Heart right ventricle (tissue), 16 donors: Measurements from ENCODE around the gene EMC9. TPM values are rescaled to one million over a fixed set of nuclear protein-coding genes. Genes with fewer than 3 reads are reported as not detected.

Source experiments
- ATAC-seq, 8 donors: fragments of 200-7000 bp; cut with Tn5 transposase; one replicate each; pipeline ENCODE4 v1.9.1; 2020; ENCODE audit warnings: mild to moderate bottlenecking in 8 of 8, moderate library complexity in 8 of 8, moderate number of reproducible peaks in 1 of 8
- DNase-seq, 2 donors: peaks; one replicate each; pipeline ENCODE4 v3.0.0-alpha.2; 2020
- H3K27ac ChIP-seq, 10 donors: fragments of 200-600 bp; sonication (generic) in 2 of 10; one replicate each; pipeline versions ENCODE4 v1.5.0 to v1.8.0; 2020 to 2022; ENCODE audit warnings: mild to moderate bottlenecking in 3 of 10
- H3K27me3 ChIP-seq, 7 donors: fragments of 200-600 bp; one replicate each; pipeline ENCODE4 v1.8.0; 2021 to 2022; ENCODE audit warnings: mild to moderate bottlenecking in 2 of 7
- H3K36me3 ChIP-seq, 9 donors: fragments of 200-600 bp; sonication (generic) in 1 of 9; one replicate each; pipeline versions ENCODE4 v1.5.0 to v1.8.0; 2020 to 2022; ENCODE audit warnings: mild to moderate bottlenecking in 2 of 9
- H3K4me1 ChIP-seq, 9 donors: fragments of 200-600 bp; sonication (generic) in 1 of 9; one replicate each; pipeline versions ENCODE4 v1.5.0 to v1.8.0; 2020 to 2022; ENCODE audit warnings: mild to moderate bottlenecking in 4 of 9
- H3K4me3 ChIP-seq, 10 donors: fragments of 200-600 bp; sonication (generic) in 2 of 10; one replicate each; pipeline versions ENCODE4 v1.5.0 to v1.8.0; 2020 to 2022; ENCODE audit warnings: mild to moderate bottlenecking in 7 of 10, moderate library complexity in 2 of 10
- H3K9me3 ChIP-seq, 11 donors: fragments of 200-600 bp in 10 of 11; sonication (generic) in 2 of 11; one replicate each; pipeline versions ENCODE4 v1.5.0 to v1.8.0; 2013 to 2022; ENCODE audit warnings: mild to moderate bottlenecking in 2 of 11, control low read depth in 1 of 11, moderate library complexity in 1 of 11
- WGBS, 2 donors: extraction: QIAGEN DNeasy Blood & Tissue Kit; methylation state at CpG; one replicate each; pipeline ENCODE4 v1.1.7; 2013; ENCODE audit warnings: inconsistent platforms in 1 of 2; 5-methylcytosine and 5-hydroxymethylcytosine counted together
- intact Hi-C, 10 donors: fragments of 100-400 bp; cut with DNase I; formaldehyde crosslinking; loops; one replicate each; pipeline versions ENCODE4 v1.11.1 to v1.14.2; 2022
- polyA plus RNA-seq, 2 donors: library from polyadenylated mRNA; stranded (reverse); fragments of 200-250 nt; gene quantifications; one replicate each; pipeline ENCODE4 v1.2.3, GENCODE V29; 2013
- total RNA-seq, 10 donors: library from RNA; stranded (reverse); fragmentation: NEBNext Ultra II Directional in 3 of 10; extraction: Animal tissue kit (Norgen Biotek cat#: 25700) in 3 of 10; gene quantifications; one replicate each; pipeline versions ENCODE4 v1.2.1 to v1.2.4, GENCODE V29; 2021 to 2023
- TF ChIP-seq, protein P1 (sequence below), 9 donors: fragments of 200-600 bp; sonication (generic) in 2 of 9; IDR thresholded peaks; one replicate each; pipeline versions ENCODE4 v1.5.0 to v1.8.0; 2021 to 2022; ENCODE audit warnings: antibody characterized with exemption in 9 of 9, mild to moderate bottlenecking in 5 of 9, moderate library complexity in 1 of 9
- donor health status: Arrhythmogenic right ventricular cardiomyopathy.
- donor health status: ischemic (EF 13 %, LVEDD 7.1; RV severe dilation, severe dysfunction).
- donor health status: healthy with polysubstance abuse.
- donor health status: DM: no; HTN: yes; CAD: no.
- donor health status: DM: no; HTN: no; CAD: no.
- donor health status: ischemic (EF 25% LVEDD 6.9; RV normal size, moderate dysfunction).
- donor health status: ischemic (EF 25% LVEDD 5.7; RV mildly dilated, moderate dysfunction).
- donor health status: healthy.
- donor health status: DM: yes; HTN: yes; CAD: no.
- donor health status: Ischemic cardiomyopathy.
- donor health status: ischemic (EF 35%, LVEDD 5.7; RV mildly dilated, moderate dysfunction).
- donor health status: nonischemic (EF 11% LVEDD 7.7; RV severe dilation, severe dysfunction).
- donor health status: DM: yes; HTN: yes; CAD: no.
- donor health status: PGD.
- donor health status: ischemic (EF 29% LVEDD 5.4; RV normal size, mild dysfunction).
- donor health status: nonischemic (EF 23%, LVEDD 6.1; RV moderate dilation, normal function).

Gene EMC9
- total and polyA plus RNA-seq, 12 donors = 10.2 to 44.3 (median 14.4) TPM

DNA sequence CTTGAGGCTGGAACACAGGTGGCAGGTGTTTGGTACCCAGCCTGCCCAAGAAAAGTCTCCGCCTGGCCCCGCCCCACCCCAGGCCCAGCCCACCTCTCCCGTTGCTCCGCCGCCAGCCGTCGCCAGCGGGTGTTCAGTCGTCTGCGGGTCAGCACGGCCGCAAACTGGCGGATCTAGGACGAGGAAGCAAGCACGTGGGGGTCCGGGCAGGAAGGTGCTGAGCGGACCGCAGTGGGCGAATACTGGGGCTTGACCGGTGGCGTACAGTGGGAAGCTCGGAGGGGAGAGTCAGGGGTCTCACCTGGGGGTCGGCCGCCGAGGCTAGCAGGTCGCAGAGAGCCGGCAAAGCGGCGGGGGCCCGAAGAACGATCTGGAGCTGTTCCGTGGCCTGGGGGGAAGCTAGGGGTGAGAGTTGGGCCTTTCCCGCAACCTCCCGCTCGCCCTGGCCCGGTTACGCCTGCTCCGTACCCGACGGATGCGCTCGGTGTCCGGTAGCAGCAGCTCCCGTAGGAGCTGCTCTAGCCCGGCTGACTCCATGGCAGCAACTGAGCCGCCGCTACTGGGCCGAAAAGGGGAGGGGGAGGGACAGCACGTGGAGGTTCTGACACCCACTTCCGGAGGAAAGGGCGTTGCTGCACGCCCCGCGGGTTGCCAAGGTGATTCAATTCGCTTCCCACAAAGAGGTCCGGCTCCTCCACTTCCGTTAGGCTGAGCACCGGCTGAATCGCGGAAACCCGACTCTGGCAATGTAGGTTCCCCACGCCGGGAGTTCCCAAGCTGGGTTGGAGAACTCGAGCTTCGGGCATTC is 47.1 kb upstream of the EMC9 start, which contains the start of gene IPO4:
Gene IPO4, minus strand, starts transcription at position 566 of the 808 bp plus-strand sequence. Its CDS starts 29 bp downstream, at position 537.
- DNase-seq (peak; percentile 92 to 97), ATAC-seq (peak; percentile 89 to 98 (median 95))
- intact Hi-C loops = loop anchor here in 1 of 10 donors (2.0 kb wide), 1 partner anchor 44 kb away; the partner anchor contains the start of genes GMPR2 and NEDD8
- Histone ChIP-seq H3K36me3 (peaks cover 0 to 76% (median 27%) of the 10 kb centered on the region in 9 donors), H3K4me3 (peak within 1 kb of the TSS; percentile 58 to 94 (median 68)), H3K27ac (peak within 1 kb of the TSS; percentile 17 to 83 (median 68)), H3K4me1 (peaks cover 4 to 24% (median 19%) of the 10 kb centered on the region in 9 donors), H3K9me3 (no peaks in the 10 kb centered on the region), H3K27me3 (no peaks in the 10 kb centered on the region)
- 0 to 1% methylated on average over 63 to 65 of the region's 65 CpGs for WGBS, 2 donors
- TF ChIP-seq, protein P1, sequence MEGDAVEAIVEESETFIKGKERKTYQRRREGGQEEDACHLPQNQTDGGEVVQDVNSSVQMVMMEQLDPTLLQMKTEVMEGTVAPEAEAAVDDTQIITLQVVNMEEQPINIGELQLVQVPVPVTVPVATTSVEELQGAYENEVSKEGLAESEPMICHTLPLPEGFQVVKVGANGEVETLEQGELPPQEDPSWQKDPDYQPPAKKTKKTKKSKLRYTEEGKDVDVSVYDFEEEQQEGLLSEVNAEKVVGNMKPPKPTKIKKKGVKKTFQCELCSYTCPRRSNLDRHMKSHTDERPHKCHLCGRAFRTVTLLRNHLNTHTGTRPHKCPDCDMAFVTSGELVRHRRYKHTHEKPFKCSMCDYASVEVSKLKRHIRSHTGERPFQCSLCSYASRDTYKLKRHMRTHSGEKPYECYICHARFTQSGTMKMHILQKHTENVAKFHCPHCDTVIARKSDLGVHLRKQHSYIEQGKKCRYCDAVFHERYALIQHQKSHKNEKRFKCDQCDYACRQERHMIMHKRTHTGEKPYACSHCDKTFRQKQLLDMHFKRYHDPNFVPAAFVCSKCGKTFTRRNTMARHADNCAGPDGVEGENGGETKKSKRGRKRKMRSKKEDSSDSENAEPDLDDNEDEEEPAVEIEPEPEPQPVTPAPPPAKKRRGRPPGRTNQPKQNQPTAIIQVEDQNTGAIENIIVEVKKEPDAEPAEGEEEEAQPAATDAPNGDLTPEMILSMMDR (IDR thresholded peaks at IDR 0.05) = no peak

DNA sequence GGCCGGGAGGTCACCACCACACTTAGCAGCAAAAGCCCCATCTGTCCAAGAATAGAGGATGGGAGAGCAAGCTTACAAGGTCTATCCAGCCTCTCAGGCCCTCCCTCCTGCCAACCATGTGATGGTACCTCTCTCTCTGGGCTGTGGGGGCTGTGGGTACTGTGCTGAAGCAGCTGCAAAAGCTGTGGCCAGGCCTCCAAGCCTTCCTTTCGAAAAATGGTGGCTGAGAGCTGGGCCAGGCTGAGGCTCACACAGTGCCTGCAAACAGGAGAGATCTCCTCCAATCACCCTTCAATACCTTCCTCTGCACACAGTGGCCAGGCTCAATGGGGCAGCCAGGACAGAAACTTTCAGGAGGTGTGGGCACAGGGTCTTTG is 46.1 kb upstream of the EMC9 start:
- DNase-seq (no peak), ATAC-seq (peak in 1 of 8 donors; percentile 3)
- H3K9me3 ChIP-seq = no peaks in the 10 kb centered on the region
- 84 to 85% methylated on average over 2 of the region's 2 CpGs for WGBS, 2 donors
- H3K4me3 ChIP-seq = peak overlapping the region in 9 of 10 donors; percentile 58 to 94 (median 68)
- H3K27ac ChIP-seq = peak overlapping the region in 4 of 10 donors; percentile 64 to 76 (median 70)
- no peaks in the 10 kb centered on the region for H3K27me3 ChIP-seq
- peaks cover 4 to 24% (median 19%) of the 10 kb centered on the region in 9 donors for H3K4me1 ChIP-seq
- H3K36me3 ChIP-seq = peaks cover 0 to 77% (median 30%) of the 10 kb centered on the region in 9 donors
- intact Hi-C loops = no loop called here
- TF ChIP-seq, protein P1 (IDR thresholded peaks at IDR 0.05) = no peak

DNA sequence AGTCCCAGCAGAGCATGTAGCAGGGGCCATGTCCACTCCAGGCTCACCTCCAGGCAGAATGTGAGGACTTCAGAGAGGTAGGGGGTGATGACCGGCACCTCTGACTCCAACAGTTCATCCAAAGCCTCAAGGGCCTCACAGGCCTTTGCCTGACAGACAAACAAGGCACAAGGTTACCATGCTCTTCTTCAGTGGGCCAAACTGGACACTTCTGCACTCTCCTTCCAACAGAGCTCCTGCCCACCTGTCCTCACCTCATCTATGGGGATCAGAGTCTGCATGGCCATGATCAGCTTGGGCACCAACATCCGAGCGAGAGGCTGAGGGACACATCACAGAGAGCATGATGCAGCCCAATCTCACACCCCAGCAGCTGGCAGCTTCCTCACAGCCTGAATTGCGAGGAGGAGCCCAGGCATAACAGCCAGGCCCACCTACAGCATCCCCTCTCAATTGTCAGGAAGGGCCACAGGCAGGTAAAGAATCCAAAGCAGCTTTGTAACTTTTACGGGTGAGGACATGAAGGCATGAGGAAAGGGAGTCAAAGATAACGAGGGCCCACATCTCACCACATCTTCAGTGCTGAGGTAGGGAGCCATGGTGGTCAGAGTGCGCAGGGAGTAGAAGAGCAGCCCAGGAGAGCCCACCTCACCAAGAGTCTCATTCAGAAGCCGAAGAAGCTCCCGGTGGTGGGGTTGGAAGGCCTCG is 45.6 kb upstream of the EMC9 start:
- no peaks in the 10 kb centered on the region for H3K27me3 ChIP-seq
- TF ChIP-seq, protein P1 (IDR thresholded peaks at IDR 0.05) = no peak
- H3K36me3 ChIP-seq = peaks cover 0 to 77% (median 24%) of the 10 kb centered on the region in 9 donors
- H3K4me1 ChIP-seq = peaks cover 4 to 24% (median 19%) of the 10 kb centered on the region in 9 donors
- H3K27ac ChIP-seq = no peak overlapping the region
- 93 to 95% methylated on average over 10 of the region's 10 CpGs for WGBS, 2 donors
- no peaks in the 10 kb centered on the region for H3K9me3 ChIP-seq
- DNase-seq = no peak
- H3K4me3 ChIP-seq = peak overlapping the region in 1 of 10 donors; percentile 94
- intact Hi-C loops = no loop called here
- ATAC-seq = no peak

DNA sequence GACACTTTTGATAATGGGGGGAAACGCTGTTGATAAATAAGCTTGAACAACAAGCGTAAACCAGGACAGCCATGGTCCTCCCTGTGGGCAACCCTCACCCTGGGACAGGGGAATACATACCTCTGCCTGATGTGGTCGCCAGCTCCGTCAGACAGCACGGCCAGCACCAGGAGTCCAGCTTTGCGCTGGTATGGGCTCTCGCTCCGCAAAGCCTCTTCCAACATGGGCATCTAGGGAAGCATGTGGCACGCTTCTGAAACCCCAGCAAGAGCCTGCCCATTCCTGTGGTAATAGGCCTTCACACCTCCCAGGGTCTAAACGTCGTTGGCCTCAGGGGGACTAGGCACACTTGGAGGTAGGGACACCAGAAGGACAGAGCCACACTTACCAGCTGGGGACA is 44.4 kb upstream of the EMC9 start:
- intact Hi-C loops = no loop called here
- Histone ChIP-seq H3K27me3 (no peaks in the 10 kb centered on the region), H3K9me3 (no peaks in the 10 kb centered on the region), H3K36me3 (peaks cover 0 to 78% (median 20%) of the 10 kb centered on the region in 9 donors), H3K27ac (no peak overlapping the region), H3K4me3 (no peak overlapping the region), H3K4me1 (peaks cover 4 to 26% (median 19%) of the 10 kb centered on the region in 9 donors)
- DNase-seq (no peak), ATAC-seq (no peak)
- WGBS, 2 donors = 93 to 94% methylated on average over 11 of the region's 11 CpGs
- TF ChIP-seq, protein P1 (IDR thresholded peaks at IDR 0.05) = no peak
